SU-DHL-6 (cell line): Measurements from ENCODE around the gene FHAD1.

ENCODE experiments used
- CTCF ChIP-seq: fragments of 200-600 bp; sonication (generic); IDR thresholded peaks from one replicate; pipeline ENCODE4 v1.5.1; 2017; ENCODE audit warnings: antibody characterized with exemption, mild to moderate bottlenecking, low read length, moderate library complexity; ENCODE audit not compliant: insufficient read depth, poor library complexity, severe bottlenecking
- EZH2phosphoT487 ChIP-seq: fragments of 200-600 bp; sonication (generic), shearing (Covaris generic); conservative IDR thresholded peaks from 2 replicates; pipeline ENCODE4 v1.6.1; 2018; ENCODE audit warnings: mild to moderate bottlenecking, antibody characterized with exemption, low read length, moderate library complexity, mixed read lengths

- TF ChIP-seq CTCF = no peak
- no peak for TF ChIP-seq EZH2phosphoT487
Measured at GRCh38 chr1:15343729-15344128, 96.7 kb downstream of the FHAD1 start.
